Cerebellar cortex (tissue), 1 donor: ENCODE results near the gene NDUFAF2.

Experiments used
- DNase-seq: peaks from one replicate; pipeline ENCODE4 v3.0.0-alpha.2; 2015; ENCODE audit warnings: low spot score

The NDUFAF2 gene

DNA sequence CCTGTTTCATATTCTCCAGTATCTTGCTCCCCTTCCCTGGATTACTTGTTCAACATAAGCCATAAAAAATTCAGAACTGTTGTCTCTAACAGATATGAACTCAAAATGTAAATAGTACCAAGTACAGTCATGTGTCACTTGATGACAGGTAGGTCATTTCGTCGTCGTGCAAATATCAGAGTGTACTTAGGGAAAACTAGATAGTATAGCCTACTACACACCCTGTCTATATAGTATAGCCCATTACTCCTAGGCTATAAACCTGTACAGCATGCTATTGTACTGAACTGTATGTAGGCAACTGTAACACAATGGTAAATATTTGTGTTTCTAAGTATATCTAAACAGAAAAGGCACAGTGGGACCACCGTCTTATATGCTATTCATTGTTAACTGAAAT, 178.1 kb downstream of the NDUFAF2 start:
- no peak for DNase-seq

DNA sequence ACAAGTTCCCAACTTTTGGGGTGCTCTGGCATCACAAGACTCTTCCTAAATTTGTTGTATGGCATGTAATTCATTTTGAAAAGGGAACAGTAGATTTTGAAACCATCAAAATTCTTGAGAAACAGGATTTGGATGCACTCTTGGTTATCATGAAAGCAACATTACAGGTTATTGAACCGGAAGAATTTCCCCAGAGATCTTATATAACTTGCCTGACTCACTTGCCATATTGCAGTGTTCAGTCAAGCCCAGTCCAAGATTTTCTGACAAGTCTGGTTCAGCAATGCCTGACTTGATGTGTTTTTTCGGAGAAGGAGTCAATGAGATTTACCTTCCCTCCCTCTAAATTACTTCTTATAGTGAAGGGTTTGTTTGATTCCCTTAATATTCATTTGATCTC, 185.3 kb downstream of the NDUFAF2 start:
- DNase-seq = peak; percentile 25

DNA sequence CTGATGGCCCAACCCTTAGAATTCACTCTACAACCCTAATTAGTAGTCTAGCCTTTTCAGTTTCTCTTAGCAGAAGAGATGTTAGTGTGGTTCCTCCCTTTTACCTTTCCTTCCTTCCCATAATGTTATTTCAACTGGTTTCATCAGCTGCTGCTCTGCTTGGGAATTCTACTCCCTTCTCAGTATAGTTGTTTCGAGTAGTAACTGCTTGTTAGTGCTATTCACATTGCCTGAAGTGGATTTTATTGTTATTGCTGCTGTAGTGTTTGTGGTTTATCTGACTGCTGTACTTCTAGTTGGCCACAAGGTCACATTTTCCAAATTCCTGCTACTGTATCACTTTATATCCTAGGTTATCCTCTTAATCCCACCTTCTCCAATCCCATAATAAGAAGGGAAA, 187.6 kb downstream of the NDUFAF2 start:
- DNase-seq = no peak

- no peak for DNase-seq
These were observed 192.8 kb downstream of the NDUFAF2 start for GRCh38 chr5:61137835-61138234.

DNA sequence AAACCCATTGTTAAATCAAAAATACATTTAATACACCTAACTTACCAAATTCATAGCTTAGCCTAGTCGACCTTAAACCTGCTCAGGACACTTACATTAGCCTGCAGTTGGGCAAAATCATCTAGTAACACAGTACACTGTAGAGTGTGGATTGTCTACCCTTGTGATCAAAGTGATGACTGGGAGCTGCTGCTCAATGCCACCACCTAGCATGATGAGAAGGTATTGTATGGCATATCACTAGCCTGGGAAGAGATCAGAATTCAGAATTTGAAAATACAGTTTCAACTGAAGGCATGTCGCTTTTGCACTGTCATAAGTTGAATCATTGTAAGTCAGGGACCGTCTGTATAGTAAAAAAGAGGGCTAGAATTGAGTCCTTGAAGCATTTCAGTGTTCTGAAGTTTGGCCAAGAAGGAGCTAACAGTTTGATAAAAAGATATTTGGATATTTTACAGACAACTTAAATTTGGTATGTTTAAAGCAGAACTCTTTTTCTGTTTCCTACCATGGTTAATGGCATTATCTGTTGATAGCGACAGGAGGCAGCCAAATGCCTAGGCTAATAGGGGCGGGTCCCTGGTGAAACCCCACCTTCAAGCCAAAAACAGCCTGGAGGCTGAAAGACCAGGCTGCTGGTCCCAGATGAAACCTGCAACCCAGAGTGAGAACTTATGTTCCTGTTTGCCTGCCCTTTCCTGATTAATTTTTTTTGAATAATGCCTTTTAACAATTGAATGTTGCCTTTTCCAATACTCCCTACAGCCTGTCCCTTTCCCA, 194.3 kb downstream of the NDUFAF2 start:
- DNase-seq = no peak

DNA sequence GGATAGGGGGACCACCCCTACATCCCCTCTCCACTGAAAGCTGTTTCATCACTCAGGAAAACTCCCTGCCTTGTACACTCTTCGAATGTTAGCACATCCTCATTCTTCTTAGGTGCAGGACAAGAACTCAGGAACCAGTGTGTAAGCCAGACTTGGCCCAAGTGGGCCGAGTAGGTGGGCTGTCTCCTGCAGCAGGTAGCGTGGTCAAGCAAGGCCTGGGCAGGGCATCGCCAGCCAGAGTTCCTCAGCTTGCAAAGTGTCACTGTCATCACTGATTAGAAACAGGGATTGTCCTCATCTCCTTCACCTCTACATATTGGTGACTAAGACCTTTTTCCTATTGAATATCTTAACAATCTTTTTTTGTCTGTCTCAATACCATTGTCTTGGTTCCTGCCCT, 194.9 kb downstream of the NDUFAF2 start:
- no peak for DNase-seq

- peak; percentile 25 for DNase-seq
These were observed 196.8 kb downstream of the NDUFAF2 start for GRCh38 chr5:61141801-61142200.

DNA sequence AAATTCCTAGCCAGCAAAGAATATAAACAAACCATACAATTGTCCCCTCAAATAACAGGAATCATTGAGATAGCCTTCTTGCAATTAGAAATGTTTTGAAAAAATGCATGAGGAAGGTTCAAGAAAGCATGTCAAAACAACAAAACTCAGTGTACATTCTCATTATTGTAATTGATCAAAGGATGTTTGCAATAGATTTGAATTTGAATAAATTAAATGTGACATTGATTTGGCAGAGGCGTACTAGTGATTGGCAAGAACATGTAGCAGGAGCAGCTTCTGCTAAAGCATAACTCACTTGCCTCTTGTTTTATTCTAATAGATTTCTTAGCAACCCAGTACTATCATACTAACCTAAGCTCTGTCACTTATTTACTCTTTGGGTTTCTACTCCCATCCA, 197.4 kb downstream of the NDUFAF2 start:
- no peak for DNase-seq

DNA sequence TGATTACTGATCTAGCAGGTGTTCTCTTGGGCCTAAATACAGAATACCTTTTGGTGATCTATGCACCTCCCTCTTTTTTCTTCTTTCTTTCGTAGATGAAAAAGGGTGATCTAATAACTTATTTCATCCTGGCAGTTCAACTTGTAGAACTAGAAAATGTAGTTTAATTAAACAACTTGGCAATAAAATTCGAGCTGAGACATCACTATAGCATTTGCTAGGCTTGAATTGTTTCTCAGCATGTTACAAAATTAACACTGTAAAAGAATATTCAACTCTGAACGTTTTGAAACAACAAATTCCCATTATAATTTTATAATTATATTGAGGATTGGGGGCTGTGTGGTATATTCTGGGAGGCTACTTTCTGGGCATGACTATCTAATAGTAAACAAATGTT, 197.8 kb downstream of the NDUFAF2 start:
- no peak for DNase-seq

- no peak for DNase-seq
These were observed 203.5 kb downstream of the NDUFAF2 start for GRCh38 chr5:61148515-61148914.

DNA sequence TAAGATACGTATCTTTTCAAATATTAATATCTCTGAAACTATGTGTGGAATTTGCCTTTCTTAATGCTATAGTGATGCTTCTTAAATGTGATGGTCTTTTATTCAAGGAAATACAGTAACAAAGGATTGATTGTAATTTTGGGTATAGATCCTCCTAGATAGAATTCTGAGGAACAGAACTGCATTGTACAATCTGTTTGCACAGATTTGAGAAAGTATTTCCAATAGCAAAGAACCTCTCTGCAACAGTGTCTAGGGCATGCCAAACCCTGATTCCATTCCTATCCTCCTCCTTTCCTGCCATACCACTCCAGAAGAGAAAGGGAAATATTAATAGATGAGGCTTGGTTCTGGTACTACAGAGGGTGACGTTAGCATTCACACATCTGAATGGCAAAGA, 206.9 kb downstream of the NDUFAF2 start:
- DNase-seq = no peak

DNA sequence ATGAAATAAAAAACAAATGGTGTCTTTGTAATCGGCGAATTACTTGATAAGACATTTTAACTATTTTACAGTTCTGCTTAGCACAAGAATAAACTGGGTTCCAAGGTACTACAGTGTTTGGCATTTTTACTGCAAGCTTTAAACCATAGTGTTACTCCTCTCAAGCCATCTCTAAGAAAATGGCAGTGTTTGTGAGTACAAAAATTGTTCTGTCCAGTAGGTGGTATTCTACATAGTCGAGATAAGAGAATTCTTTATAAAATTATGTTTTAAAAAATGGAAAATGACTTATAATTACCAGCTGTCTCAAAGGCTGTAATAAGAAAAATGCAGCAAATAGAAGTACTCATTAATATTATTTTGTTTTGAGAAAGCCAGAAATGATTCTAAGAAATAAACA, 214.1 kb downstream of the NDUFAF2 start:
- no peak for DNase-seq

- no peak for DNase-seq
These were observed 214.8 kb downstream of the NDUFAF2 start for GRCh38 chr5:61159836-61160235.

DNA sequence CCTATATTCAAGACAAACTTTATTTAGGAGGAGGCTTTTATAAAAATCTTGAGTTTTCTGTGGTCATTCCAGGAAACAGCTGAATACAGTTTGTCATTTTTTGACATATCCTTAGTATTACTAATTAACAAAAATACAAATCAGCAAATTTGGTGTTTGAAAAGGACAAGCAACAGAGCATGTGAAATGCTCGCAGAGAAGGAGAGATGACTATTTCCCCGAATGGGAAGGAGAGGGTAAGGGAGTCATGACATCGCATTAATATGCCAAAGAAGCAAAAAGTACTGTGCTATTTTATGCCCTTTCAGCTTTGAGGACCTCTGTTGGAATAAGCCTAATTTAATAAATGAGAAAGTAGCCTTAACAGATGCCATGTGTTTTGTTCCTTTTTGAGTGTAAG, 215.5 kb downstream of the NDUFAF2 start:
- no peak for DNase-seq

- peak; percentile 86 for DNase-seq
These were observed 217.2 kb downstream of the NDUFAF2 start, which contains the start of gene SMIM15 for GRCh38 chr5:61162010-61162831. SMIM15 (minus strand) TSS chr5:61162468; CDS start chr5:61160171, 2,297 bp downstream.

DNA sequence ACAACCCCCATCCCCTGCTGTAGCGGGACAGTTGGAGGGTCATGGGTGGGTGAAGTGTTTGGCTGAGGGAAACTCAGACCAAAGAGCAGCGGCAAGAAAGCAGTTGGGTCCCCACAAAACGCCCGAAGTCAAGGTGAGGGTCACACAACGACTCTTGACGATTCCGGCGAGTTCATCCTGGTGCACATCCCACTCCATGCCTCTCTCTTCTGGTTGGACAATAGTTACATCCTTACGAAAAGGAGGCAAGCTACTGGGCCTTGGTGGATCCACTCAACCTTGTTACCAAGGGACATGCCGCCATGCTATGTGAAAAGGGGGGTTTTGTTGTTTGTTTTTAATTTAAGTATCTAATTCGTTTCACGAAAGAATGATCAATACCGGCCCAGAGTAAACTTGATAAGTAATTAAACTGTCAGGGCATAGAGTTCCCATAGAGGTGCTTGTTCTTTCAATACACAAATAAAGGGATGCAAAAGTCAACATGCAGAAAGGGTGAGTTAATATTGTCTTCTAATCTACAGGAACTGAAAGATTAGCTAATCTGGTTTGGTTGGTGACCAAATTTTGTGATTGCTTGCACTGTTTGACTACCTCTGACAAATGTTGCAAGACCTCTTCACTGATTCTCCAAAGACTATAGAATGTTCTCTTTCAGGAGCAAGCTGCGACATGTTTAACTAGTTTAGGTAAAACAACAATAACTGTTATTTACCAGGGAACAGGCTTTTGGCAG, 218.0 kb downstream of the NDUFAF2 start:
- DNase-seq = peak; percentile 42

GRCh38 chr5:61163905-61164304, 218.9 kb downstream of the NDUFAF2 start:
- no peak for DNase-seq

DNA sequence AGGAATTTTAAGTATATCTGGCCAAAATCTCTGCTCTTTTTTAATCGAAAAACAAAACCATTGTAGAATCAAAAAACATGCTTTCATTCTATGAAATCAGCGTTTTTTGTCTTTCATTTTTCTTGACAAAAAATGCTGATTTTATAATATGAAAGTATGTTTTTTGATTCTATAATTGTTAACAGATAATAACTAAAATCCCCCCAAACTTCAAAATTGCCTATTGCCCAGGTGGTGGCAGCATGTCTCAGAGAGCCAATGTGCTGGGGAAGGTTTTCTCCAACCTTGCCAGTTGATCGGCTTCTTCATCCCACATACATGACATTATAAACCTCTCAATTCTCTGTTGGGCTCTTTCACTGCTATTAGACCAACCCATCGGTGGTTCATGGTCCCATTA, 222.4 kb downstream of the NDUFAF2 start:
- DNase-seq = peak; percentile 10

DNA sequence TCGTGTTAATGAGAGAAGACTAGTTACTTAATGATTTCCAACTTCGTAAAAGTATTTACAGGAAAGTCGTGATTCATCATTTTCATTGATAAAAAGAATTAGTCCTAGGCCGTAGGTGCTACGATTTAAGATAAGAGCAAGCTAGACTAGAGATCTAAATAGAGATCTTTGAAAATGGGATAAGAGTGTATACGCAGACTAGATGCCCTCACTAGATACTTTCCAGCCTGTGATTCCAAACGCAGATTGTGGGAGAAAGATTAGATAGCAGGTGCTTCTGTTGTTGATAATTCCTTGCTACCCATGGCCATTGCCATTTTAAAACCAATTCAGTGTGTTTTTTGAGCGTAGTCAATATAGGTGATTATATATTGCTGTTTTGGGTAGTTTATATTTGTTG, 223.9 kb downstream of the NDUFAF2 start:
- no peak for DNase-seq

DNA sequence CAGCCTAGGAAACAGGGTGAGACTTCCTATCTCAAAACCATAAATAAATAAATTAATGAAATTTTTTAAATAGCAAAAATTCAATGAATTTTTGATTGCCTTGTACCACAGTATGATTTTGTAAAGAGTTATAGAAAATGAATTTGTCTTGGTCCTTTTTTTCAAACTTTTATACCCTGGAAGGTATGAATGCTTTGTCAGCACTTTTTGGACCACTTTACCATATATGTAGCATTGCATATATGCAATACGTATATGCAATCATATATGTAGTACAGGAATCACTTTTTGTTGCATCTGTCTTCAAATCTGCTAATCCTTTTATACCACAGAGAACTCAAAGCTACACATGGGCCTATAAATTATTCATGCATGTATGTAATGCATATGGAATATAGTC, 226.5 kb downstream of the NDUFAF2 start:
- DNase-seq = no peak

GRCh38 chr5:61176631-61177030, 231.6 kb downstream of the NDUFAF2 start:
- no peak for DNase-seq

DNA sequence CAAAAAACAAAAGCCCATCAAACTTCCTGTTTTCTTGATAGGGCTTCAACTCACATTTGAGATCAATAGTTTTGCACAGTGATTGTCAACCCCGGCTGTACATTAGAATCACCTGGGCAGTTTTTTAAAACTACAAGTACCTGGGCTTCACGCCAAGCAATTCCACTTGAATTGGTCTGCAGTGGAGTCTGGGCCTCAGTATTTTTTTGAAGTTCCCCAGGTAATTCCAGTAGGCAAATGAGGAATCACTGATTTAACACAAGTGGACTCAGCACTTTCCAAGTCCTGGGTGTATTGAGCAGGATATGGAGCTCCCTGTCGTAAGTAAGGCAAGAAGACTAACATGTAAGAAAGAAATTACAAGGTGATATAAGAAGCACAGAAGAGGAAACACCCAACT, 232.1 kb downstream of the NDUFAF2 start:
- no peak for DNase-seq

GRCh38 chr5:61177716-61178115, 232.7 kb downstream of the NDUFAF2 start:
- DNase-seq = no peak
